ENCODE results near the gene TMEM244. TPM values are rescaled to one million over a fixed set of nuclear protein-coding genes. Genes with fewer than 3 reads are reported as not detected.

TMEM244 gene
- total and polyA plus RNA-seq, 9 of the 15 experiments (the other 6 are each of a cell fraction or from before 2014, with no cell fraction given): not detected

GRCh38 chr6:129842881-129843409 lies 18.2 kb downstream of the TMEM244 start (continued):
- TF ChIP-seq HMGXB4 (CRISPR knock-in tag; IDR thresholded peaks at IDR 0.05) (no peak), LCOR (CRISPR knock-in tag; IDR thresholded peaks at IDR 0.05) (no peak), GATAD2B (IDR thresholded peaks at IDR 0.05; ENCODE audit: borderline replicate concordance) (peak; percentile 21; the same call in 1 of the 2 replicates), ARID1B (IDR thresholded peaks at IDR 0.05) (peak; percentile 84), ZNF592 (IDR thresholded peaks at IDR 0.05) (0 out of 2 replicates have a peak, but pooled peaks have one; percentile 18), EP300 (IDR thresholded peaks at IDR 0.05; ENCODE audit: low read length) (peak; percentile 74), TEAD4 (IDR thresholded peaks at IDR 0.05; ENCODE audit: low read length) (peak; percentile 57), TEAD4 (CRISPR knock-in tag; IDR thresholded peaks at IDR 0.05; ENCODE audit: borderline replicate concordance) (no peak), SMARCA4 (IDR thresholded peaks at IDR 0.05) (peak; percentile 82), ZNF316 (IDR thresholded peaks at IDR 0.05) (peak; percentile 86), MTA2 (IDR thresholded peaks at IDR 0.05; ENCODE audit: low read depth) (peak; percentile 27; the same call in 1 of the 2 replicates), PTBP1 (IDR thresholded peaks at IDR 0.05; ENCODE audit: low read depth, low read length) (no peak), SMARCE1 (IDR thresholded peaks at IDR 0.05) (peak; percentile 70; the same call in 1 of the 2 replicates), GATA2 (CRISPR knock-in tag; IDR thresholded peaks at IDR 0.05) (0 out of 2 replicates have a peak, but pooled peaks have one; percentile 40), PRDM10 (IDR thresholded peaks at IDR 0.05; ENCODE audit: partially characterized antibody) (no peak), CHAMP1 (IDR thresholded peaks at IDR 0.05) (peak; percentile 58; the same call in 1 of the 2 replicates), CCNT2 (IDR thresholded peaks at IDR 0.05; ENCODE audit: borderline replicate concordance, extremely low read depth, insufficient read length, low read depth, low read length) (peak; percentile 46)

Data from K562 (cell line).